ENCODE results near the gene CENPS. TPM values are rescaled to one million over a fixed set of nuclear protein-coding genes. Genes with fewer than 3 reads are reported as not detected.

CENPS gene
- total and polyA plus RNA-seq, 9 of the 15 experiments (the other 6 are each of a cell fraction or from before 2014, with no cell fraction given) = 10.2 to 36.0 (median 26.0) TPM

DNA sequence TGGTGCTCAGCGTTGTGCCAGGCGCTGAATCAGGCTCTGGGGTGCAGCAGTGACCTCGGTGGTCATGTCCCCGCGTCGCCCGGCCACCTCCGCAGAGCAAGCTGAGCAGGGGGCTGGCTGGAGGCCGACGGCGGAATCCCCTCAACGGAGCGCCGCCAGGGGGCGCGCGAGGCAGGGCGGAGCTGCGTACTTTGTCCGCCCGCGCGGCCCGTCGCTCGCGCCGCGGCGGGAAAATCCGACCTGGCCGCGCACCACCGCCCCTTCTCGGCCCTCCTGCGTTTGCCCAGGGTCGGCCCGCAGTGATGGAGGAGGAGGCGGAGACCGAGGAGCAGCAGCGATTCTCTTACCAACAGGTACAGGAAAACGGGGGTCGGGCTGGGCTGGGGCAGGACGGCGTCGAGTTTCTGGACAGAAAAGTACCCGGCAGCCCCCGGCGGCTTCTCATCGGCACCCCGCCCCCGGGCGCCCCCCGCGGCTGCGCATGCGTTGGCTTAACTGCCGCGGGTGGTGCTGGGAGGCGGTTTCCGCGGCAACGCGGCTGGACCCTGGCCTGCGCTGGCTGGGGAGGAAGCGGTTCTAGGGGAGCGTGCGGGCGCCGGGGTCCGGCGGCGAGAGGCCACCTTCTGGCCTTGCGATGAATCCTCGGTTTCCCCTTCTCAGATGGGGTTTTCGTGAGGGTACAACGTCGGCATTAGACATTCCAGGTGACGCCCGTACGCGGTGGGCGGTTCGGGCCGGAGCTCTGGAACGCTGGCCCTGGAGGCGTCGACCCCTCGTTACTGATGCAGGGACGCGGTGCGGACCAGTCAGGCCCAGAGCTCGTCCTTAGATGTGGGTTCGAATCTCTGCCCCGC, at the start of gene CENPS (continued):
- TF ChIP-seq, protein P1, sequence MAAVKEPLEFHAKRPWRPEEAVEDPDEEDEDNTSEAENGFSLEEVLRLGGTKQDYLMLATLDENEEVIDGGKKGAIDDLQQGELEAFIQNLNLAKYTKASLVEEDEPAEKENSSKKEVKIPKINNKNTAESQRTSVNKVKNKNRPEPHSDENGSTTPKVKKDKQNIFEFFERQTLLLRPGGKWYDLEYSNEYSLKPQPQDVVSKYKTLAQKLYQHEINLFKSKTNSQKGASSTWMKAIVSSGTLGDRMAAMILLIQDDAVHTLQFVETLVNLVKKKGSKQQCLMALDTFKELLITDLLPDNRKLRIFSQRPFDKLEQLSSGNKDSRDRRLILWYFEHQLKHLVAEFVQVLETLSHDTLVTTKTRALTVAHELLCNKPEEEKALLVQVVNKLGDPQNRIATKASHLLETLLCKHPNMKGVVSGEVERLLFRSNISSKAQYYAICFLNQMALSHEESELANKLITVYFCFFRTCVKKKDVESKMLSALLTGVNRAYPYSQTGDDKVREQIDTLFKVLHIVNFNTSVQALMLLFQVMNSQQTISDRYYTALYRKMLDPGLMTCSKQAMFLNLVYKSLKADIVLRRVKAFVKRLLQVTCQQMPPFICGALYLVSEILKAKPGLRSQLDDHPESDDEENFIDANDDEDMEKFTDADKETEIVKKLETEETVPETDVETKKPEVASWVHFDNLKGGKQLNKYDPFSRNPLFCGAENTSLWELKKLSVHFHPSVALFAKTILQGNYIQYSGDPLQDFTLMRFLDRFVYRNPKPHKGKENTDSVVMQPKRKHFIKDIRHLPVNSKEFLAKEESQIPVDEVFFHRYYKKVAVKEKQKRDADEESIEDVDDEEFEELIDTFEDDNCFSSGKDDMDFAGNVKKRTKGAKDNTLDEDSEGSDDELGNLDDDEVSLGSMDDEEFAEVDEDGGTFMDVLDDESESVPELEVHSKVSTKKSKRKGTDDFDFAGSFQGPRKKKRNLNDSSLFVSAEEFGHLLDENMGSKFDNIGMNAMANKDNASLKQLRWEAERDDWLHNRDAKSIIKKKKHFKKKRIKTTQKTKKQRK (IDR thresholded peaks at IDR 0.05; ENCODE audit: borderline replicate concordance, low read depth, low read length) = no peak
- TF ChIP-seq, protein P2, sequence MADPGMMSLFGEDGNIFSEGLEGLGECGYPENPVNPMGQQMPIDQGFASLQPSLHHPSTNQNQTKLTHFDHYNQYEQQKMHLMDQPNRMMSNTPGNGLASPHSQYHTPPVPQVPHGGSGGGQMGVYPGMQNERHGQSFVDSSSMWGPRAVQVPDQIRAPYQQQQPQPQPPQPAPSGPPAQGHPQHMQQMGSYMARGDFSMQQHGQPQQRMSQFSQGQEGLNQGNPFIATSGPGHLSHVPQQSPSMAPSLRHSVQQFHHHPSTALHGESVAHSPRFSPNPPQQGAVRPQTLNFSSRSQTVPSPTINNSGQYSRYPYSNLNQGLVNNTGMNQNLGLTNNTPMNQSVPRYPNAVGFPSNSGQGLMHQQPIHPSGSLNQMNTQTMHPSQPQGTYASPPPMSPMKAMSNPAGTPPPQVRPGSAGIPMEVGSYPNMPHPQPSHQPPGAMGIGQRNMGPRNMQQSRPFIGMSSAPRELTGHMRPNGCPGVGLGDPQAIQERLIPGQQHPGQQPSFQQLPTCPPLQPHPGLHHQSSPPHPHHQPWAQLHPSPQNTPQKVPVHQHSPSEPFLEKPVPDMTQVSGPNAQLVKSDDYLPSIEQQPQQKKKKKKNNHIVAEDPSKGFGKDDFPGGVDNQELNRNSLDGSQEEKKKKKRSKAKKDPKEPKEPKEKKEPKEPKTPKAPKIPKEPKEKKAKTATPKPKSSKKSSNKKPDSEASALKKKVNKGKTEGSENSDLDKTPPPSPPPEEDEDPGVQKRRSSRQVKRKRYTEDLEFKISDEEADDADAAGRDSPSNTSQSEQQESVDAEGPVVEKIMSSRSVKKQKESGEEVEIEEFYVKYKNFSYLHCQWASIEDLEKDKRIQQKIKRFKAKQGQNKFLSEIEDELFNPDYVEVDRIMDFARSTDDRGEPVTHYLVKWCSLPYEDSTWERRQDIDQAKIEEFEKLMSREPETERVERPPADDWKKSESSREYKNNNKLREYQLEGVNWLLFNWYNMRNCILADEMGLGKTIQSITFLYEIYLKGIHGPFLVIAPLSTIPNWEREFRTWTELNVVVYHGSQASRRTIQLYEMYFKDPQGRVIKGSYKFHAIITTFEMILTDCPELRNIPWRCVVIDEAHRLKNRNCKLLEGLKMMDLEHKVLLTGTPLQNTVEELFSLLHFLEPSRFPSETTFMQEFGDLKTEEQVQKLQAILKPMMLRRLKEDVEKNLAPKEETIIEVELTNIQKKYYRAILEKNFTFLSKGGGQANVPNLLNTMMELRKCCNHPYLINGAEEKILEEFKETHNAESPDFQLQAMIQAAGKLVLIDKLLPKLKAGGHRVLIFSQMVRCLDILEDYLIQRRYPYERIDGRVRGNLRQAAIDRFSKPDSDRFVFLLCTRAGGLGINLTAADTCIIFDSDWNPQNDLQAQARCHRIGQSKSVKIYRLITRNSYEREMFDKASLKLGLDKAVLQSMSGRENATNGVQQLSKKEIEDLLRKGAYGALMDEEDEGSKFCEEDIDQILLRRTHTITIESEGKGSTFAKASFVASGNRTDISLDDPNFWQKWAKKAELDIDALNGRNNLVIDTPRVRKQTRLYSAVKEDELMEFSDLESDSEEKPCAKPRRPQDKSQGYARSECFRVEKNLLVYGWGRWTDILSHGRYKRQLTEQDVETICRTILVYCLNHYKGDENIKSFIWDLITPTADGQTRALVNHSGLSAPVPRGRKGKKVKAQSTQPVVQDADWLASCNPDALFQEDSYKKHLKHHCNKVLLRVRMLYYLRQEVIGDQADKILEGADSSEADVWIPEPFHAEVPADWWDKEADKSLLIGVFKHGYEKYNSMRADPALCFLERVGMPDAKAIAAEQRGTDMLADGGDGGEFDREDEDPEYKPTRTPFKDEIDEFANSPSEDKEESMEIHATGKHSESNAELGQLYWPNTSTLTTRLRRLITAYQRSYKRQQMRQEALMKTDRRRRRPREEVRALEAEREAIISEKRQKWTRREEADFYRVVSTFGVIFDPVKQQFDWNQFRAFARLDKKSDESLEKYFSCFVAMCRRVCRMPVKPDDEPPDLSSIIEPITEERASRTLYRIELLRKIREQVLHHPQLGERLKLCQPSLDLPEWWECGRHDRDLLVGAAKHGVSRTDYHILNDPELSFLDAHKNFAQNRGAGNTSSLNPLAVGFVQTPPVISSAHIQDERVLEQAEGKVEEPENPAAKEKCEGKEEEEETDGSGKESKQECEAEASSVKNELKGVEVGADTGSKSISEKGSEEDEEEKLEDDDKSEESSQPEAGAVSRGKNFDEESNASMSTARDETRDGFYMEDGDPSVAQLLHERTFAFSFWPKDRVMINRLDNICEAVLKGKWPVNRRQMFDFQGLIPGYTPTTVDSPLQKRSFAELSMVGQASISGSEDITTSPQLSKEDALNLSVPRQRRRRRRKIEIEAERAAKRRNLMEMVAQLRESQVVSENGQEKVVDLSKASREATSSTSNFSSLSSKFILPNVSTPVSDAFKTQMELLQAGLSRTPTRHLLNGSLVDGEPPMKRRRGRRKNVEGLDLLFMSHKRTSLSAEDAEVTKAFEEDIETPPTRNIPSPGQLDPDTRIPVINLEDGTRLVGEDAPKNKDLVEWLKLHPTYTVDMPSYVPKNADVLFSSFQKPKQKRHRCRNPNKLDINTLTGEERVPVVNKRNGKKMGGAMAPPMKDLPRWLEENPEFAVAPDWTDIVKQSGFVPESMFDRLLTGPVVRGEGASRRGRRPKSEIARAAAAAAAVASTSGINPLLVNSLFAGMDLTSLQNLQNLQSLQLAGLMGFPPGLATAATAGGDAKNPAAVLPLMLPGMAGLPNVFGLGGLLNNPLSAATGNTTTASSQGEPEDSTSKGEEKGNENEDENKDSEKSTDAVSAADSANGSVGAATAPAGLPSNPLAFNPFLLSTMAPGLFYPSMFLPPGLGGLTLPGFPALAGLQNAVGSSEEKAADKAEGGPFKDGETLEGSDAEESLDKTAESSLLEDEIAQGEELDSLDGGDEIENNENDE (IDR thresholded peaks at IDR 0.05; ENCODE audit: low read depth, low read length) = no peak
- TF ChIP-seq HLTF (IDR thresholded peaks at IDR 0.05) (0 out of 2 replicates have a peak, but pooled peaks have one; percentile 19), DPF2 (IDR thresholded peaks at IDR 0.05) (peak; percentile 31; the same call in 1 of the 2 replicates), RBM17 (IDR thresholded peaks at IDR 0.05; ENCODE audit: borderline replicate concordance, low read depth, low read length) (no peak), NCOA6 (IDR thresholded peaks at IDR 0.05) (peak; percentile 94), ZNF134 (CRISPR knock-in tag; conservative IDR thresholded peaks at IDR 0.05) (peak; percentile 60; the same call in 1 of the 2 replicates), ZKSCAN8 (CRISPR knock-in tag; IDR thresholded peaks at IDR 0.05) (no peak), ETV6 (IDR thresholded peaks at IDR 0.05; ENCODE audit: borderline replicate concordance in 1 of 2, low read depth in 2 of 2, low read length in 1 of 2) (no peak), ETV6 (CRISPR knock-in tag; IDR thresholded peaks at IDR 0.05; ENCODE audit: borderline replicate concordance) (0 out of 2 replicates have a peak, but pooled peaks have one; percentile 84), CCAR2 (IDR thresholded peaks at IDR 0.05; ENCODE audit: low read depth, low read length) (no peak), ZFP30 (CRISPR knock-in tag; IDR thresholded peaks at IDR 0.05; ENCODE audit: borderline replicate concordance) (no peak), U2AF2 (optimal IDR thresholded peaks at IDR 0.05; ENCODE audit: low read depth, low read length) (no peak)

Measured in K562 (cell line).